ENCODE measurements around the gene FTO.

DNA sequence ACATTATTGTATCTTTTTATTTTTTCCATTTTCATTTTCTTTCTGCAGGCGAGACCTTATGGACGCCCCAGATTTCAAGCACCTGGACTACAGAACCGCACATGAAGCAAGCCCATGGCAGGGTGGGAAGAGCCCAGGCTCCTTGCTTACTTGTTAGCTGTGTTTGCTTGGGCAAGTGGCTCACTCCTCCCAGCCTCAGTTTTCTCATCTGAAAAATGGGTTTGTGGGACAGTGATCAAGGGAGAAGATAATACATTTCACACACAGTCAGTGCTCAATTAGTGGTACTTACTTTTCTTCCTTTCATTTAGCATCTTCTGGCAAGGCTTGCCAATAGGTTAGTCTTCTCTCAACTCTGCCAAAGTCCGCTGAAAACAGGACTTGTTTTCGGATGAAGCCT is 465.2 kb downstream of the FTO start:
- no peak for TF ChIP-seq POLR2A (IDR thresholded peaks at IDR 0.05)
- TF ChIP-seq, protein P1, sequence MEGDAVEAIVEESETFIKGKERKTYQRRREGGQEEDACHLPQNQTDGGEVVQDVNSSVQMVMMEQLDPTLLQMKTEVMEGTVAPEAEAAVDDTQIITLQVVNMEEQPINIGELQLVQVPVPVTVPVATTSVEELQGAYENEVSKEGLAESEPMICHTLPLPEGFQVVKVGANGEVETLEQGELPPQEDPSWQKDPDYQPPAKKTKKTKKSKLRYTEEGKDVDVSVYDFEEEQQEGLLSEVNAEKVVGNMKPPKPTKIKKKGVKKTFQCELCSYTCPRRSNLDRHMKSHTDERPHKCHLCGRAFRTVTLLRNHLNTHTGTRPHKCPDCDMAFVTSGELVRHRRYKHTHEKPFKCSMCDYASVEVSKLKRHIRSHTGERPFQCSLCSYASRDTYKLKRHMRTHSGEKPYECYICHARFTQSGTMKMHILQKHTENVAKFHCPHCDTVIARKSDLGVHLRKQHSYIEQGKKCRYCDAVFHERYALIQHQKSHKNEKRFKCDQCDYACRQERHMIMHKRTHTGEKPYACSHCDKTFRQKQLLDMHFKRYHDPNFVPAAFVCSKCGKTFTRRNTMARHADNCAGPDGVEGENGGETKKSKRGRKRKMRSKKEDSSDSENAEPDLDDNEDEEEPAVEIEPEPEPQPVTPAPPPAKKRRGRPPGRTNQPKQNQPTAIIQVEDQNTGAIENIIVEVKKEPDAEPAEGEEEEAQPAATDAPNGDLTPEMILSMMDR (IDR thresholded peaks at IDR 0.05 in 4 of 5, conservative IDR thresholded peaks at IDR 0.05 in 1 of 5), result no peak

Data from gastrocnemius medialis (tissue), 4 donors.